Fibroblast of pulmonary artery (primary cell): ENCODE measurements around the gene LPXN.

Experiments
- DNase-seq: peaks from one replicate; pipeline ENCODE4 v3.0.0-alpha.2; 2010; ENCODE audit warnings: low read depth
- H3K4me3 ChIP-seq: replicated peaks from 2 replicates; pipeline ENCODE4 v1.5.1; 2011; ENCODE audit warnings: low read depth, mild to moderate bottlenecking, control low read depth, low read length, moderate library complexity
- CTCF ChIP-seq: IDR thresholded peaks from 2 replicates; pipeline ENCODE4 v1.5.1; 2011; ENCODE audit warnings: mild to moderate bottlenecking, control low read depth, low read length, inconsistent platforms; ENCODE audit errors: missing control alignments

LPXN gene

DNA sequence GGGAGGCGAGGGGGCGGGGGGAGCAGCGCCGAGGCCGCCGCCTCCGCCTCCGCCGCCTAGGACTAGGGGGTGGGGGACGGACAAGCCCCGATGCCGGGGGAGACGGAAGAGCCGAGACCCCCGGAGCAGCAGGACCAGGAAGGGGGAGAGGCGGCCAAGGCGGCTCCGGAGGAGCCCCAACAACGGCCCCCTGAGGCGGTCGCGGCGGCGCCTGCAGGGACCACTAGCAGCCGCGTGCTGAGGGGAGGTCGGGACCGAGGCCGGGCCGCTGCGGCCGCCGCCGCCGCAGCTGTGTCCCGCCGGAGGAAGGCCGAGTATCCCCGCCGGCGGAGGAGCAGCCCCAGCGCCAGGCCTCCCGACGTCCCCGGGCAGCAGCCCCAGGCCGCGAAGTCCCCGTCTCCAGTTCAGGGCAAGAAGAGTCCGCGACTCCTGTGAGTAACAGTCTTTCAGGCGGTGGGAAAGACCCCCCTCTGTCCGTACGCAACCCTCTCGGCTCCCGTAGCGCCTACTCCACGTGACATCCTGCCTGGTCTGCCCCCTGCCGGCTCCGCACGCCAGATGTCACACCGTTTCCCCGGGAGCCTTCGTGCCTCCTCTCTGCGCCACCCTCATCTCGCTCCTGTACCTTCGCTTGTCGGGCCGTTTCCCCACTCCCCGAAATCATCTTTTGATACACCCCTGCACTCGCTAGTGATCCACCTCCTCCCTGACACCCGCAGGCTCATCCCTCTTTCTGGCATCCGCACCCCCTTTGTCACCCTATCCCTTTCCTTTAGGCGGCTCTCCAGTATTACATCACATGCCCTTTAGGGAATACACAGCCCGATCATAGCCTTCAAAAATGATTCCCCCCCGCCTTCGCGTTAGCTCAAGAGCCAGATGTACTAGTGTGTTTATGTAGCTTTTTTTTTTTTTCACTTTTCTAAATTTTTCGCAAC, 3.8 kb upstream of the LPXN start:
- H3K4me3 ChIP-seq = peak overlapping the region; percentile 96
- peak; percentile 92 for DNase-seq
- peak; percentile 69 for TF ChIP-seq CTCF

DNA sequence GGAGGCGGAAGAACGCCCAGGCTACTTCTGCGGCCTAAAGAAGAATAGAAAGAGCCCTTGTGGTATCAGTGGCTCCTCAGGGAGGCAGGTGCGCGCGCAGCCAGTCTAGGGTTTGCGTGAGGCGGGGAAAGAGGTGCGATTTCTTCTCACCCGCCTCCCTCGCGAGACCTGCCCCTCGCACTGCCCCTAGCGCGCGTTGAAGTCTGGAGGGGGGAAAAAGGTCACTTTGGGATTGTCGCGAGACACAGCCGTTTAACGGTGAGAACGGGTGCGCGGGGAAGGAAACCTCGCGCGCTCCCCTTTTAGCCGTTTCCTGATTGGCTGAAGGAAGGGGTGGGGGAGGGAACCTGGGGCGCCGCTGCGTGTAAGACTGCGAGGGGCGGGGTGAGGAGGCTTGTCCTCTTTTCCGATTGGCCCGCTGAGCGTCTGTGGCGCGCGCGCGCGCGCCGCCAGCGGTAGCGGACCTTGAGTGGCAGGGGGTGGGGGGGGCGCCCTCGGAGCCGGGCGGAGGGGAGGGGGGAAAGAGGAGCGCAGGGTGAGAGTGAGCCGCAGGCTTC, 3.1 kb upstream of the LPXN start, which contains the start of gene ZFP91:
Gene ZFP91 (plus strand): TSS at position 429 of the 557 bp plus-strand sequence. CDS start 219 bp downstream, outside the sequence.
- H3K4me3 ChIP-seq = peak within 1 kb of the TSS; percentile 96
- TF ChIP-seq CTCF = no peak
- DNase-seq = peak; percentile 98

GRCh38 chr11:58578136-58578634, 2.5 kb upstream of the LPXN start:
- peak; percentile 100 for DNase-seq
- TF ChIP-seq CTCF = no peak

DNA sequence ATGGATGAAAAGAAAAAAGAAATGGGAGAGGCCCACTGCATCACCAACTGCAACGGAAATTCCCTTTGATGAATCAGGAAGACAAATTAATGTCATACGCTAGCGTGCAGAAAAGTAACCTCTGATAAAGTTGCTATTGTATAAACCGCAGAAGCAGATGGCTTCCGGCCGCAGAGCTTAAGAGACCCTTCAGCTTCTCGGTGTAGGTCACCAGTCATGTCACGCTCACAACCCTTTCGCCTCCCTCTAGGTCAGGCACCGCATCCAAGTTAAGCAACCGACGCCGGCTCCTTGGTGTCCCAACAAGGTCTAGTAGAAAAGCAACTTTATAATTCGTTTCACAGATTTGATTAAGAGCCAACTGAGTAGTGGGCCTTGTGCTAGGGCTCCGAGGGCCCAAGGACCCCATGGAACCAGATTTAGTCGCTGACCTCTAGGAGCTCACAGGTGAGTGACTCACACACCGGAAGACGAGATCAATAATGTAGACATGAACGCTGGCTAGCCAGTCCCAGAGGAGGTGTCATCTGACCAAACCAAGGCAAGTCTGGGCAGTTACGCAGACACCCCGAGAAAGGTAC, 2.0 kb upstream of the LPXN start:
- H3K4me3 ChIP-seq = peak overlapping the region; percentile 96
- TF ChIP-seq CTCF = no peak
- DNase-seq = peak; percentile 88

More at GRCh38 chr11:58578136-58578634, 2.5 kb upstream of the LPXN start:
- H3K4me3 ChIP-seq = peak overlapping the region; percentile 96

- TF ChIP-seq CTCF = peak; percentile 53
- H3K4me3 ChIP-seq = peak overlapping the region; percentile 96
- DNase-seq = peak; percentile 62
Measured at GRCh38 chr11:58576887-58577471, 1.3 kb upstream of the LPXN start.

DNA sequence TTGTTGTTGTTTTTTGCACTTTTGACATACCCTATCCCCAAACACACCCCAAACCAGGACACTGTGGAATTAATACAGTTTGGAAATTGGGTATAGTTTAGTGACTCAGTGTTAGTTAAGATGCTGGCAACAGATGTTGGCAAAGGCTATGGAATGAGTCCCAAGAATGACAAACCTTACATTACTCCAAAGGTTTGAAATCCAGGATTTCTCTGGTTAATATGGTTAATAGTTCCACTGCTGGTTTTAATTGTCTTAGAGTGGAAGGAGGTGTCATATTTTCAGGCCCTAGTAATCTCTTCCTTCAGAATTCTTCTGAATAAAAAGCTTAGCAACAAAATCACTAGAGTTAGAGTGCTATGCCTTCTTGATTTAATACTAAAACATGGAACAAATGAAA, 775 bp downstream of the LPXN start:
- DNase-seq = peak; percentile 29
- H3K4me3 ChIP-seq = no peak overlapping the region
- no peak for TF ChIP-seq CTCF
